Neural cell (in vitro differentiated cells): Measurements from ENCODE around the gene RAD51B. TPM values are rescaled to one million over a fixed set of nuclear protein-coding genes. Genes with fewer than 3 reads are reported as not detected.
"Not testable (repeated sequence)": the region's sequence is repeated elsewhere in the genome, so short reads cannot be mapped to it uniquely, and the experiment has no call there.

Experiments
- H2AFZ ChIP-seq: fragments of 200-600, 300-800 bp; sonication (generic), shearing (Covaris generic); 2 replicates; pipeline ENCODE4 v1.6.0; 2014; ENCODE audit warnings: low read depth, mild to moderate bottlenecking, antibody characterized with exemption, low read length, moderate library complexity
- H3F3A ChIP-seq: fragments of 200-600 bp; shearing (Covaris generic); 2 replicates; pipeline ENCODE4 v1.6.1; 2016; ENCODE audit warnings: mild to moderate bottlenecking, moderate library complexity, mixed read lengths, antibody characterized with exemption, low read length; ENCODE audit not compliant: insufficient read depth, poor library complexity, severe bottlenecking
- H3K27ac ChIP-seq: fragments of 200-600, 300-800 bp; sonication (generic), shearing (Covaris generic); 2 replicates; pipeline ENCODE4 v1.5.1; 2014; ENCODE audit warnings: mild to moderate bottlenecking, low read length, moderate library complexity
- H3K27me3 ChIP-seq: fragments of 300-800, 200-600 bp; sonication (generic), shearing (Covaris generic); 2 replicates; pipeline ENCODE4 v1.6.0; 2014; ENCODE audit warnings: mild to moderate bottlenecking, low read depth, low read length, moderate library complexity; ENCODE audit not compliant: insufficient read depth
- H3K36me3 ChIP-seq: fragments of 300-800, 200-600 bp; sonication (generic), shearing (Covaris generic); 2 replicates; pipeline ENCODE4 v1.5.1; 2014; ENCODE audit warnings: mild to moderate bottlenecking, antibody characterized with exemption, low read length, moderate library complexity; ENCODE audit not compliant: insufficient read depth
- H3K4me2 ChIP-seq: fragments of 300-800, 200-600 bp; sonication (generic), shearing (Covaris generic); 2 replicates; pipeline ENCODE4 v1.6.0; 2014; ENCODE audit warnings: mild to moderate bottlenecking, low read length
- H3K4me3 ChIP-seq: fragments of 300-800, 200-600 bp; sonication (generic), shearing (Covaris generic); 2 replicates; pipeline ENCODE4 v1.5.1; 2014; ENCODE audit warnings: mild to moderate bottlenecking, low read length, moderate library complexity
- H3K79me2 ChIP-seq: fragments of 200-600 bp; shearing (Covaris generic); replicated peaks from 2 replicates; pipeline ENCODE4 v1.6.0; 2014; ENCODE audit warnings: mild to moderate bottlenecking, low read length, moderate library complexity; ENCODE audit not compliant: insufficient read depth
- H3K9ac ChIP-seq: fragments of 300-800, 200-600 bp; sonication (generic), shearing (Covaris generic); 2 replicates; pipeline ENCODE4 v1.6.1; 2016; ENCODE audit warnings: mild to moderate bottlenecking, low read length, mixed read lengths
- H3K9me2 ChIP-seq: fragments of 200-600 bp; shearing (Covaris generic); 2 replicates; pipeline ENCODE4 v1.6.1; 2016; ENCODE audit warnings: mild to moderate bottlenecking, low read length, mixed read lengths; ENCODE audit not compliant: insufficient read depth
- H3K9me3 ChIP-seq: fragments of 200-600, 300-800 bp; sonication (generic), shearing (Covaris generic); 2 replicates; pipeline ENCODE4 v1.6.1; 2016; ENCODE audit warnings: mild to moderate bottlenecking, mixed run types, low read length, moderate library complexity, mixed read lengths
- H4K20me1 ChIP-seq: fragments of 200-600 bp; shearing (Covaris generic); 2 replicates; pipeline ENCODE4 v1.6.1; 2016; ENCODE audit warnings: mild to moderate bottlenecking, mixed run types; ENCODE audit not compliant: insufficient read depth
- EP300 ChIP-seq: fragments of 450-650 bp; conservative IDR thresholded peaks from 2 replicates; pipeline ENCODE4 v1.6.1; 2014; ENCODE audit warnings: antibody characterized with exemption, mild to moderate bottlenecking, moderate library complexity; ENCODE audit not compliant: poor library complexity, severe bottlenecking
- EZH2 ChIP-seq: fragments of 200-600, 300-800 bp; shearing (Covaris generic), sonication (generic); IDR thresholded peaks from 2 replicates; pipeline ENCODE4 v1.6.1; 2014; ENCODE audit warnings: antibody characterized with exemption, low read length, borderline replicate concordance, mild to moderate bottlenecking; ENCODE audit not compliant: insufficient read depth, poor library complexity, severe bottlenecking
- MXI1 ChIP-seq: fragments of 450-650 bp; conservative IDR thresholded peaks from 2 replicates; pipeline ENCODE4 v1.6.1; 2014; ENCODE audit warnings: antibody characterized with exemption, mild to moderate bottlenecking; ENCODE audit not compliant: poor library complexity, severe bottlenecking
- POLR2AphosphoS5 ChIP-seq: IDR thresholded peaks from 2 replicates; pipeline ENCODE4 v1.6.1; 2012
- RAD21 ChIP-seq: fragments of 450-650 bp; conservative IDR thresholded peaks from 2 replicates; pipeline ENCODE4 v1.6.1; 2014; ENCODE audit warnings: antibody characterized with exemption, mild to moderate bottlenecking, moderate library complexity
- SMC3 ChIP-seq: fragments of 450-650 bp; conservative IDR thresholded peaks from 2 replicates; pipeline ENCODE4 v1.6.1; 2014; ENCODE audit warnings: antibody characterized with exemption, mild to moderate bottlenecking, moderate library complexity; ENCODE audit not compliant: poor library complexity
- TAF1 ChIP-seq: IDR thresholded peaks from 2 replicates; pipeline ENCODE4 v1.6.1; 2012; ENCODE audit warnings: low read depth
- polyA plus RNA-seq: library from polyadenylated mRNA; depleted of rRNA; stranded (reverse); fragments of >200 nt; gene quantifications from 2 replicates; pipeline ENCODE4 v1.2.3, GENCODE V29; 2014
- TF ChIP-seq, protein P1 (sequence below): fragments of 450-650 bp; IDR thresholded peaks from 2 replicates; pipeline ENCODE4 v1.5.1; 2014; ENCODE audit warnings: antibody characterized with exemption, mild to moderate bottlenecking, moderate library complexity; ENCODE audit not compliant: poor library complexity, severe bottlenecking
- TF ChIP-seq, protein P2 (sequence below): IDR thresholded peaks from 2 replicates; pipeline ENCODE4 v1.6.1; 2012; ENCODE audit warnings: borderline replicate concordance

Gene RAD51B
- polyA plus RNA-seq, 1 donor from 2014 or later = 3.1 TPM

- no peaks in the 10 kb centered on the region for H3K79me2 ChIP-seq
- no peaks in the 10 kb centered on the region for H3K9me3 ChIP-seq
- TF ChIP-seq SMC3 = no peak
- TF ChIP-seq RAD21 = no peak
- no peak for TF ChIP-seq TAF1
- TF ChIP-seq, protein P1, sequence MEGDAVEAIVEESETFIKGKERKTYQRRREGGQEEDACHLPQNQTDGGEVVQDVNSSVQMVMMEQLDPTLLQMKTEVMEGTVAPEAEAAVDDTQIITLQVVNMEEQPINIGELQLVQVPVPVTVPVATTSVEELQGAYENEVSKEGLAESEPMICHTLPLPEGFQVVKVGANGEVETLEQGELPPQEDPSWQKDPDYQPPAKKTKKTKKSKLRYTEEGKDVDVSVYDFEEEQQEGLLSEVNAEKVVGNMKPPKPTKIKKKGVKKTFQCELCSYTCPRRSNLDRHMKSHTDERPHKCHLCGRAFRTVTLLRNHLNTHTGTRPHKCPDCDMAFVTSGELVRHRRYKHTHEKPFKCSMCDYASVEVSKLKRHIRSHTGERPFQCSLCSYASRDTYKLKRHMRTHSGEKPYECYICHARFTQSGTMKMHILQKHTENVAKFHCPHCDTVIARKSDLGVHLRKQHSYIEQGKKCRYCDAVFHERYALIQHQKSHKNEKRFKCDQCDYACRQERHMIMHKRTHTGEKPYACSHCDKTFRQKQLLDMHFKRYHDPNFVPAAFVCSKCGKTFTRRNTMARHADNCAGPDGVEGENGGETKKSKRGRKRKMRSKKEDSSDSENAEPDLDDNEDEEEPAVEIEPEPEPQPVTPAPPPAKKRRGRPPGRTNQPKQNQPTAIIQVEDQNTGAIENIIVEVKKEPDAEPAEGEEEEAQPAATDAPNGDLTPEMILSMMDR = no peak
- no peak for TF ChIP-seq EZH2
- no peak for TF ChIP-seq POLR2AphosphoS5
- no peak for TF ChIP-seq MXI1
- TF ChIP-seq EP300 = no peak
- TF ChIP-seq, protein P2, sequence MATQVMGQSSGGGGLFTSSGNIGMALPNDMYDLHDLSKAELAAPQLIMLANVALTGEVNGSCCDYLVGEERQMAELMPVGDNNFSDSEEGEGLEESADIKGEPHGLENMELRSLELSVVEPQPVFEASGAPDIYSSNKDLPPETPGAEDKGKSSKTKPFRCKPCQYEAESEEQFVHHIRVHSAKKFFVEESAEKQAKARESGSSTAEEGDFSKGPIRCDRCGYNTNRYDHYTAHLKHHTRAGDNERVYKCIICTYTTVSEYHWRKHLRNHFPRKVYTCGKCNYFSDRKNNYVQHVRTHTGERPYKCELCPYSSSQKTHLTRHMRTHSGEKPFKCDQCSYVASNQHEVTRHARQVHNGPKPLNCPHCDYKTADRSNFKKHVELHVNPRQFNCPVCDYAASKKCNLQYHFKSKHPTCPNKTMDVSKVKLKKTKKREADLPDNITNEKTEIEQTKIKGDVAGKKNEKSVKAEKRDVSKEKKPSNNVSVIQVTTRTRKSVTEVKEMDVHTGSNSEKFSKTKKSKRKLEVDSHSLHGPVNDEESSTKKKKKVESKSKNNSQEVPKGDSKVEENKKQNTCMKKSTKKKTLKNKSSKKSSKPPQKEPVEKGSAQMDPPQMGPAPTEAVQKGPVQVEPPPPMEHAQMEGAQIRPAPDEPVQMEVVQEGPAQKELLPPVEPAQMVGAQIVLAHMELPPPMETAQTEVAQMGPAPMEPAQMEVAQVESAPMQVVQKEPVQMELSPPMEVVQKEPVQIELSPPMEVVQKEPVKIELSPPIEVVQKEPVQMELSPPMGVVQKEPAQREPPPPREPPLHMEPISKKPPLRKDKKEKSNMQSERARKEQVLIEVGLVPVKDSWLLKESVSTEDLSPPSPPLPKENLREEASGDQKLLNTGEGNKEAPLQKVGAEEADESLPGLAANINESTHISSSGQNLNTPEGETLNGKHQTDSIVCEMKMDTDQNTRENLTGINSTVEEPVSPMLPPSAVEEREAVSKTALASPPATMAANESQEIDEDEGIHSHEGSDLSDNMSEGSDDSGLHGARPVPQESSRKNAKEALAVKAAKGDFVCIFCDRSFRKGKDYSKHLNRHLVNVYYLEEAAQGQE = no peak
- no peak overlapping the region for H3K4me3 ChIP-seq
- H3K27ac ChIP-seq = no peak overlapping the region
- no peak overlapping the region for H3K4me2 ChIP-seq
- no peaks in the 10 kb centered on the region for H3K9me2 ChIP-seq
- H3K36me3 ChIP-seq = no peaks in the 10 kb centered on the region
- no peak overlapping the region for H2AFZ ChIP-seq
- H3F3A ChIP-seq = no peaks in the 10 kb centered on the region
- no peaks in the 10 kb centered on the region for H3K27me3 ChIP-seq
- H4K20me1 ChIP-seq = no peaks in the 10 kb centered on the region
- no peak overlapping the region for H3K9ac ChIP-seq
Measured at GRCh38 chr14:68217791-68218340, 398.3 kb downstream of the RAD51B start.

DNA sequence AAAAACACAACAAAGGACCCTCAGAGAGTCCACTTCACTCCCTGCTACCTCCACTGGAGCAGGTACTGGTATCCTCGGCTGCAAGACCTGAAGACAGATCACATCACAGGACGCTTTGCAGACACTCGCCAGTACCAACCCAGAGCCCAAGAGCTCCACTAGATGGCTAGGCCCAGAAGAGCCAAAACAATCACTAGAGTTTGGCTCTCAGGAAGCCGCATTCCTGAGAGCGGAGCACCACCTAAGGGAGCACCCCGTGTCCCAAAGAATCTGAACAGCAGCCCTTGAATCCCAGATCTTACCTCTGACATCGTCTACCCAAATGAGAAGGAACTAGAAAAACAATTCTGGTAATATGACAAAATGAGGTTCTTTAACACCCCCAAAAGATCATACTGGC lies 399.8 kb downstream of the RAD51B start:
- Histone ChIP-seq H3K4me3 (no peak overlapping the region), H3K36me3 (no peaks in the 10 kb centered on the region), H3K9me2 (no peaks in the 10 kb centered on the region), H3F3A (no peaks in the 10 kb centered on the region), H4K20me1 (no peaks in the 10 kb centered on the region), H3K4me2 (no peak overlapping the region), H3K9me3 (no peaks in the 10 kb centered on the region), H3K27me3 (no peaks in the 10 kb centered on the region), H3K9ac (no peak overlapping the region), H3K27ac (no peak overlapping the region), H3K79me2 (no peaks in the 10 kb centered on the region), H2AFZ (no peak overlapping the region)
- TF ChIP-seq EP300 (no peak), TAF1 (no peak), RAD21 (no peak), SMC3 (no peak), EZH2 (no peak), POLR2AphosphoS5 (no peak)
- TF ChIP-seq, protein P2 = no peak

DNA sequence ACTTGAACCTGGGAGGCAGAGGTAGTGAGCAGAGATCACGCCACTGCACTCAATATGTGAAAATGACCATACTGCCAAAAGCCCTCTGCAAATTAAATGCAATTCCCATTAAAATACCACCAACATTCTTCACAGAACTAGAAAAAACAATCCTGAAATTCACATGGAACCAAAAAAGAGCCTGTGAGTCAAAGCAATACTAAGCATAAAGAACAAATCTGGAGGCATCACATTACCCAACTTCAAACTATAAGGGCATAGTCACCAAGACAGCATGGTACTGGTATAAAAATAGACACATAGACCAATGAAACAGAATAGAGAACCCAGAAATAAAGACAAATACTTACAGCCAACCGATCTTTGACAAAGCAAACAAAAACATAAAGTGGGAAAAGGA lies 401.5 kb downstream of the RAD51B start:
- not testable (repeated sequence) for H3K4me2 ChIP-seq, H3K9ac ChIP-seq, H3K36me3 ChIP-seq, H3K9me2 ChIP-seq, H3K27ac ChIP-seq, H3F3A ChIP-seq, H3K27me3 ChIP-seq, H4K20me1 ChIP-seq, H3K4me3 ChIP-seq, H3K9me3 ChIP-seq, H2AFZ ChIP-seq, H3K79me2 ChIP-seq
